GM18499 (cell line): ENCODE results near the gene EIF1.
"Not testable (repeated sequence)": the region's sequence is repeated elsewhere in the genome, so short reads cannot be mapped to it uniquely, and the experiment has no call there.

Experiments
- ATAC-seq: cut with Tn5 transposase; IDR thresholded peaks from one replicate; pipeline ENCODE4 v1.9.1; 2021; ENCODE audit warnings: moderate number of reproducible peaks; ENCODE audit not compliant: insufficient read depth, unreplicated experiment

The EIF1 gene

GRCh38 chr17:41695134-41695661 is 6.5 kb downstream of the EIF1 start:
- no peak for ATAC-seq

DNA sequence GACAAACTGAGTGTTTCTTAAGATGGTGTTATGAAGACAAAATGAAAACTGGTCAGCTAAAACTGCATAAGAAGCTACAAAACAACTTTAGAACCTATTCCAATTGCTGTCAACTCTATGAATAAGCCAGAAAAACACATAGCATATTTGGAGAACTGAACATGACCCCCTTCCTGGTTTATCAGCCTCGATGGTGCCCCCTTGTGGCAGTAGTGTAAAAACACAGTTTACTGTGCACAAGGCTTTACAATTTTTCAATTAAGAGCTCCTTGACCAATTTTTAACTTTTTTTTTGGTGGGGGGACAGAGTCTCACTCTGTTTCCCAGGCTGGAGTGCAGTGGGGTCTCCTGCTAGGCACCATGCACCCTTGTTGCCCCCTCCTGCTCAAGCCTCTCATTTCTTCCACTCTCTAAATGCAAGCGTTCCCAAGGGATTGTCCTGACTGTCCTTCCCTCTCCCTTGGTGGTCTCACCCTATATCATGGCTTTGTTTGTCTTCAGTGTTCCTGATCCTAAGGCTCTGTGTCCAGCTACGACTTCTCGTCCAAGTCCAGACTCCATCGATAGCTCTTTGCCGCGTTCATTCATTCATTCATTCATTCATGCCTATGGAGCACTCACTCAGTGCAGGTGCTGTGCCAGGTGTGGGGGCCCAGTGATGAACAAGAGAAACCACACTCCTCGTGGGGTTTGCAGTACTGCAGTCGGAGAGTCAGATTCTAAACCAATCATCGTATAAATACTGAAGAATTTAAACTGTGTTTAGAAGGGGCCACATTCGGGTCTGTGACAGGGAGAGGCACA is 7.5 kb downstream of the EIF1 start:
- ATAC-seq = no peak

DNA sequence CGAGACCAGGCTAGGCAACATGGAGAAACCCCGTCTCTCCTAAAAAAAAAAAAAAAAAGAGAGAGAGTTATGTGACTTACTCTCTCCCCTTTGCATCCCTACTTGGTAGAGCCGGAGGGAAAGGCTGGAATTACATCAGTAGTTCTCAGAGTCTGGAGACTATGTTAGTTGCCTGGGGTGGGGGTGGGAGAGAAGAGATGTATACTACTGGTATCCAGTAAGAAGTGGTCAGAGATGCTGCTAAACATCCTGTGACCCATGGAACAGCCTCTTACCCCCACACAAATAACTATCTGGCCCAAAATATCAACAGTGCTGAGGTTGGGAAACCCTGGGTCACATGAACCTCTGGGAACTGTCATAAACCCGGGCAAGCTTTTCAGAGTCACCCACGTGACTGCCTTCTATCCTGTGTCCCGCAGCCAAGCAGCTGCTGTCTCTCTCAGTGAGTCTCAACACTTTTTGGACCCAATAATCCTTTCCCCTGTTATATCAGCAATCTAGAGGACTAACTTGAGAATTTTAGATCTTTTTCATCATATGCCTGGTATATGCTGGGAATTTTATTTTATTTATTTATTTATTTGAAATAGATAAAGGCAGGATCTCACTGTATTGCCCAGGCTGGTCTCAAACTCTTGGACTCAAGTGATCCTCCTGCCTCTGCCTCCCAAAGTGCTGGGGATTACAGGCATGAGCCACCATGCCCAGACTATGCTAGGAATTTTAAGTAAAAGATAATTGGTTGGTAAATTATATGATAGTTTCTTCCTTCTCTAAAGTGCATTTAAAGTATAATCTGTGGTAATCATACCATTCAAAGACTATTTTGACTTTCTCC is 8.7 kb downstream of the EIF1 start:
- ATAC-seq = no peak

- not testable (repeated sequence) for ATAC-seq
These were observed 12.2 kb downstream of the EIF1 start for GRCh38 chr17:41700843-41701242.

DNA sequence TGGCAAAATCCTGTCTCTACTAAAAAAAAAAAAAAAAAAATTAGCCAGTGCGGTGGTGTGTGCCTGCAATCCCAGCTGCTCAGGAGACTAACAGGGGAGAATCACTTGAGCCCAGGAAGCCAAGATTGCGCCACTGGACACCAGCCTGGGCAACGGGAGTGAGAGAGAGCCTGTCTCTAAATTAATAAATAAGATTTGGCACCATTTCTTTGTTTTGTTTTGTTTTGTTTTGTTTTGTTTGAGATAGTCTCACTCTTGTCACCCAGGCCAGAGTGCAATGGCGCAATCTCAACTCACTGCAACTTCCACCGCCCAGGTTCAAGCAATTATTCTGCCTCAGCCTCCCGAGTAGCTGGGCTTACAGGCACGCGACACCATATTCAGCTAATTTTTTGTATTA is 14.0 kb downstream of the EIF1 start:
- no peak for ATAC-seq

DNA sequence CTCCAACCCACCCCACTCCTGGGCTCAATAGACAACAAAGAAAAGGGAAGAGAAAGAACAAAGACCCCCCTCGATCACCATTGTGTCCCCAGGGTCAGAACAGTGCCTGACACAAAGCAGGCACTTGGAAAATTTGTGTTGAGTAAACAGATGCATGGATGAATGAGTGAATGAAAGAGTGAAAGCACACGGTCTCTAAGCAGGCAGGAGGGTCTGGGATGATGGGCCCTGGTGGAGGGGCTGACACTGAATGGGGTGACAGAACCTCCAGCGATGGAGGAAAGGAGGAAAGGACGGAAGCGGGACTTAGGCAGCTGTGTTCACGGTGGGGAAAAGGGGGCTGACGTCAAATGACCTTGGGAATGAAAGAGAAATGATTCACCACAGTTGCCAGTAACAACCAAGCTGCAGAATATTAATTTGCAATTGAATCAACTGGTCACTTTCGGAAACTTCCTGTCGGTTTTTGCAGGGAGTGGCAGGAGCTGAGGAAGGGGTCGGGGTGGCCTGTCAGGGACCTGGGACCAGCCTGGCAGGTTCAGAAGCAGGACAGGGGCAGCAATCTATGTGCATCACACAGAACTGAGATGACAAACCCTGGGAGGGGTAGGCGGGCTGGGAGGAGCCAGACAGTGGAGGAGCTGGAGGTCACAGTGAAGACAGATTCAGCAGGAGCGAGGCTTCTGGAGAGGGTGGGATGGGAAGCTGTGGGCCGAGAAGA is 16.7 kb downstream of the EIF1 start:
- no peak for ATAC-seq

- no peak for ATAC-seq
These were observed 19.4 kb downstream of the EIF1 start for GRCh38 chr17:41707803-41708669.

DNA sequence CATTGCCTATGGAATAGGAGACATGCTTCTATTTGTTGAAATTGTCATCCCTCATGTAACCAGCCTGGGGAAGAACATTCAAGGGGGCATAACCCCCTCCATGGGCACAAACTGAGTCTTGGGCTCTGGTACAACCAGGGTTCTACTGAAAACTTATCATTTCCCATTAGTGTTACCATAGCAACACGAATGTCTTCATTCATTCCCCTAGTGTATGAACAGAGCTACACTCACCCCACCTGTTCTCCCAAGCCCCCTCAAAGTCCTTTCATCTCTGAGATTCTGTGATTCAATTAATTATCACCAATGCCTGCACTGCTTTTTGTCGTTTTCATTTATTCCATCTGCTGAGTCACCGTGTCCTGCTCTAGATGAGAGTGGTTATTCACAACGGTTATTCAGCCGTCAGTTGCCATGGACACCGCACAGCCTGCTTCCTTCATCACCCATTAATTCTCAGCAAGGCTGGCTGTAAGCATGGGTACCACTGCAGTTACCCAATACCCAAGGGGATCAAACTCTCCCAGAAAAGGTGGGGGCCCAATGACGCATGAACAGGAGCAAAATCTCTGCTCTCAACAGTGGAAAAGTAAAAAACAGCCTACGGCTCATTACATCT is 21.9 kb downstream of the EIF1 start:
- no peak for ATAC-seq

DNA sequence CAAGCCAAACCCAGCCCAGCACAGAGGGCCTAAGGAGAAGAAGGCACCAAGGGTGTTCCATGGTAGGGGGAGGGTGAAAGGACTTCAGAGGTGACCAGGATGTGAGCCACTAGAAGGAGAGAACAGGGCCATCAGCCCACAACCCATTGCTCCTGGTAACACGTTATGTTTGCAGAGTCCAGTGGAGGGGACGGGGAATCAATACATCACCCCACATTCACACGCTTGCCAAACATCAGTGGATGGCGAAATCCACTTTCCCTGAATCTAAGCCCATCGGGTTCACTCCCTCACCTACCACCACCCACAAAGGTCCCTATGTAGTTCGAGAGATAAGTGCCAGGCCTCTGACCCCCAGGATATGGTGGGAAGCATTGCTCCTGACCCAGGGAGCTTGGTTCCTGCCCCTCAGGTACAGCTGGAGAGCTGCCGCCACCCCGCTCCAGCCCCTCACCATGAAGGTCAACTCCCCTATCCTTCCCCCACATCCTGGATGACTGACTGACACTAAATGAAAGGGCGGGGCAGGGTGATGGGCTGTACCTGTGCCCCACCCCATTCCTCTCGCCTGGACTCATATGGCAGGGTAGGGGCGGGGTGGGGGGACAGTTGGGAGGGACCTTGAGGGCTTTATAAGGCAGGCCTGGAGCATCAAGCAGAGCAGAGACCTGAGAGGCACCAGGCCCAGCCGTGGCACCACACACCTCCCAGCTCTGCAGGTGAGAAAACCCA is 23.1 kb downstream of the EIF1 start, which contains the start of gene GAST:
GAST (plus strand) TSS at position 663 of the 732 bp plus-strand sequence. CDS start 3,106 bp downstream, outside the sequence.
- no peak for ATAC-seq

GRCh38 chr17:41717408-41718286 is 29.0 kb downstream of the EIF1 start:
- no peak for ATAC-seq

DNA sequence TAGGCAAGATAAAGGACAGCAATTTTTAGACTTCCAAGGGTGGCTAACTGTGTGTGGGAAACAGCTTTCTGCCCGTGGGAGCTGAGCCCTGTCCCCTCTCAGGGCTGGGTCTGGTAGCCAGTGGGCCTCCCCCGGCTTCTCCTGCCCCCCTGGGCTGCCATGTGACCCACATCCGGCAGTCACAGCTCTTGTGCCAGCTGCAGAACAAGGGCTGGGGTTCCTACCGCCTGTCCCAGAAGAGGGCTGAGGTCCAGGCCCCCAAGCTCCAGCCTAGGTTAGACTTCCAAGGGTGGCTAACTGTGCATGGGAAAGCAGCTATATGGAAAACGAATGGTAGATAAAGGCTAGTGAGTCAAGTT is 29.6 kb downstream of the EIF1 start:
- no peak for ATAC-seq

- no peak for ATAC-seq
These were observed 33.5 kb downstream of the EIF1 start for GRCh38 chr17:41722231-41722630.

GRCh38 chr17:41723801-41724475 is 35.3 kb downstream of the EIF1 start:
- ATAC-seq = no peak

- ATAC-seq = no peak
These were observed 35.9 kb downstream of the EIF1 start for GRCh38 chr17:41724476-41725050.

GRCh38 chr17:41725134-41725533 is 36.4 kb downstream of the EIF1 start:
- ATAC-seq = no peak

- no peak for ATAC-seq
These were observed 39.4 kb downstream of the EIF1 start for GRCh38 chr17:41728056-41728455.

GRCh38 chr17:41730479-41730878 is 41.8 kb downstream of the EIF1 start:
- no peak for ATAC-seq
